ENCODE data around the gene BCAS3.

BCAS3 gene

GRCh38 chr17:61442136-61442775 lies 764.6 kb downstream of the BCAS3 start:
- DNase-seq: no peak
